SK-N-MC (cell line): Measurements from ENCODE around the gene B2M.

Experiments
- EZH2 ChIP-seq: fragments of 200-600 bp; sonication (generic); IDR thresholded peaks from one replicate; pipeline ENCODE4 v1.6.1; 2017; ENCODE audit warnings: antibody characterized with exemption
- FOXP2 ChIP-seq: optimal IDR thresholded peaks from 2 replicates; pipeline ENCODE3; 2011; ENCODE audit warnings: mild to moderate bottlenecking, moderate library complexity; ENCODE audit not compliant: insufficient read depth; ENCODE audit errors: extremely low read length, control extremely low read depth
- POLR2AphosphoS5 ChIP-seq: IDR thresholded peaks from 2 replicates; pipeline ENCODE4 v1.6.1; 2012; ENCODE audit warnings: mild to moderate bottlenecking, low read depth, low read length, borderline replicate concordance

DNA sequence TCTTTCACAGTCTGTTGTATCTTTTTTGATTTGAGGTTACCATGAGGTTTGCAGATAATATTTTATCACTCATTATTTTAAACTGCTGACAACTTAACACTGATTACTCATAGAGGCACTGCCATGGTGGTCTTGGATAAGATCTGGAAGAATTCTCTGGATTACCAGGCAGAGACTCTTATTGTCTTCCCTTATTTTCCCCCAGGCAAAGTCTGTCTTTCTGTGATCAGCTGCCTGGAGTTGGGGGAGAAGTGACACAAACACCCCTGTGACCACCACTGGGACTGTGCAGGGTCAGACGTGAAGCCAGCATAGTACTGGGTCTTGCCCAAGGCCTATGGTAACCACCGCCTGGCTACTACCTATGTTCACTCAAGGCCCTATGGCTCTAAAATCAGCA is 4.9 kb upstream of the B2M start:
- TF ChIP-seq EZH2 = no peak
- TF ChIP-seq POLR2AphosphoS5 = no peak
- no peak for TF ChIP-seq FOXP2
